HepG2 (cell line): Measurements from ENCODE around the gene CIAPIN1. TPM values are rescaled to one million over a fixed set of nuclear protein-coding genes. Genes with fewer than 3 reads are reported as not detected.
A peak's percentile ranks its signal among the peaks of the same experiment; 100 is the strongest.

Experiments
- ATF7 ChIP-seq, 2 experiments: fragments of 450-650 bp in 1 of 2; sonication (generic) in 1 of 2; formaldehyde crosslinking in 1 of 2; IDR thresholded peaks; 2 replicates each; pipeline versions ENCODE4 v1.4.0 to v1.6.1; 2016 to 2020; ENCODE audit warnings: antibody characterized with exemption in 1 of 2, mild to moderate bottlenecking in 1 of 2, missing genetic modification reagents in 1 of 2
- ELK4 ChIP-seq: sonication (generic); formaldehyde crosslinking; IDR thresholded peaks from 2 replicates; pipeline ENCODE4 v1.9.0; 2021; ENCODE audit warnings: missing genetic modification reagents, borderline replicate concordance
- HIC2 ChIP-seq: sonication (generic); formaldehyde crosslinking; IDR thresholded peaks from 2 replicates; pipeline ENCODE4 v1.9.0; 2022; ENCODE audit warnings: low read depth, missing genetic modification reagents
- KLF11 ChIP-seq: IDR thresholded peaks from 2 replicates; pipeline ENCODE4 v1.6.1; 2016; ENCODE audit warnings: missing compliant biosample characterization
- NR2F2 ChIP-seq: IDR thresholded peaks from 2 replicates; pipeline ENCODE4 v1.6.1; 2012; ENCODE audit warnings: low read depth, inconsistent platforms, borderline replicate concordance
- PATZ1 ChIP-seq: sonication (generic); formaldehyde crosslinking; IDR thresholded peaks from 2 replicates; pipeline ENCODE4 v1.4.0; 2020; ENCODE audit warnings: missing genetic modification reagents
- PHF21A ChIP-seq: sonication (generic); formaldehyde crosslinking; IDR thresholded peaks from 2 replicates; pipeline ENCODE4 v1.5.0; 2020; ENCODE audit warnings: mild to moderate bottlenecking, missing genetic modification reagents
- RELA ChIP-seq: sonication (generic); formaldehyde crosslinking; IDR thresholded peaks from 2 replicates; pipeline ENCODE4 v1.4.0; 2020; ENCODE audit warnings: missing genetic modification reagents
- TCF12 ChIP-seq, 2 experiments: fragments of 450-650 bp in 1 of 2; sonication (generic) in 1 of 2; formaldehyde crosslinking in 1 of 2; IDR thresholded peaks; 2 replicates each; pipeline versions ENCODE4 v1.6.1 to v1.8.0; 2017 to 2022; ENCODE audit warnings: antibody characterized with exemption in 1 of 2, mild to moderate bottlenecking in 1 of 2, missing genetic modification reagents in 1 of 2, moderate library complexity in 1 of 2
- WIZ ChIP-seq: sonication (generic); formaldehyde crosslinking; IDR thresholded peaks from 2 replicates; pipeline ENCODE4 v1.5.1; 2020; ENCODE audit warnings: mild to moderate bottlenecking, missing genetic modification reagents
- ZBTB4 ChIP-seq: sonication (generic); formaldehyde crosslinking; IDR thresholded peaks from 2 replicates; pipeline ENCODE4 v1.4.0; 2020; ENCODE audit warnings: missing genetic modification reagents, mild to moderate bottlenecking, borderline replicate concordance
- ZFP82 ChIP-seq: sonication (generic); formaldehyde crosslinking; IDR thresholded peaks from 2 replicates; pipeline ENCODE4 v1.5.1; 2020; ENCODE audit warnings: mild to moderate bottlenecking, missing genetic modification reagents, borderline replicate concordance
- ZNF260 ChIP-seq: sonication (generic); formaldehyde crosslinking; IDR thresholded peaks from 2 replicates; pipeline ENCODE4 v1.4.0; 2020; ENCODE audit warnings: missing genetic modification reagents, low read depth, mild to moderate bottlenecking, borderline replicate concordance
- ZNF44 ChIP-seq: sonication (generic); formaldehyde crosslinking; IDR thresholded peaks from 2 replicates; pipeline ENCODE4 v1.5.1; 2020; ENCODE audit warnings: mild to moderate bottlenecking, missing genetic modification reagents
- ZNF547 ChIP-seq: sonication (generic); formaldehyde crosslinking; IDR thresholded peaks from 2 replicates; pipeline ENCODE4 v1.5.1; 2020; ENCODE audit warnings: mild to moderate bottlenecking, missing genetic modification reagents
- ZNF850 ChIP-seq: sonication (generic); formaldehyde crosslinking; conservative IDR thresholded peaks from 2 replicates; pipeline ENCODE4 v1.9.0; 2021; ENCODE audit warnings: mild to moderate bottlenecking, missing genetic modification reagents
- ZUFSP ChIP-seq: sonication (generic); formaldehyde crosslinking; IDR thresholded peaks from 2 replicates; pipeline ENCODE4 v1.9.0; 2021; ENCODE audit warnings: missing genetic modification reagents, mild to moderate bottlenecking, borderline replicate concordance
- polyA plus RNA-seq, 8 experiments: library from polyadenylated mRNA; depleted of rRNA in 3 of 8; stranded (reverse) in 7 of 8; unstranded in 1 of 8; fragments of >200 nt; fragmentation: Illumina TruSeq in 4 of 8; extraction: Trizol in 4 of 8; gene quantifications; 2 replicates each; pipeline versions ENCODE4 v1.2.1 to v1.2.3, GENCODE V29; 2011 to 2016; ENCODE audit warnings: low read depth in 4 of 8, missing spikeins in 1 of 8, mixed read lengths in 1 of 8; ENCODE audit not compliant: insufficient read depth in 1 of 8
- total RNA-seq, 5 experiments: library from RNA; depleted of rRNA; stranded (reverse); fragments of >200 nt; fragmentation: Illumina TruSeq; extraction: Trizol; gene quantifications; 2 replicates each; pipeline ENCODE4 v1.2.3, GENCODE V29; 2016; ENCODE audit warnings: low read depth in 1 of 5

CIAPIN1 gene
- total and polyA plus RNA-seq, 2 of the 13 experiments (the other 11 are each of a cell fraction or from before 2014, with no cell fraction given) = 69.3 to 89.7 TPM

- no peak for TF ChIP-seq HIC2 (CRISPR knock-in tag)
- TF ChIP-seq ZFP82 = peak; percentile 93; the same call in 1 of the 2 replicates
- no peak for TF ChIP-seq ZNF850 (CRISPR knock-in tag)
- TF ChIP-seq PATZ1 (CRISPR knock-in tag) = peak; percentile 69
- TF ChIP-seq ZUFSP (CRISPR knock-in tag) = no peak
- no peak for TF ChIP-seq ELK4 (CRISPR knock-in tag)
- no peak for TF ChIP-seq NR2F2
- TF ChIP-seq WIZ (CRISPR knock-in tag) = 0 out of 2 replicates have a peak, but pooled peaks have one; percentile 28
- peak; percentile 21; the same call in 1 of the 2 replicates for TF ChIP-seq ZNF547 (CRISPR knock-in tag)
- no peak for TF ChIP-seq ZNF44 (CRISPR knock-in tag)
- no peak for TF ChIP-seq ATF7 (IDR thresholded peaks at IDR 0.05)
- TF ChIP-seq ATF7 (CRISPR knock-in tag; IDR thresholded peaks at IDR 0.05) = no peak
- no peak for TF ChIP-seq TCF12 (IDR thresholded peaks at IDR 0.05)
- TF ChIP-seq TCF12 (CRISPR knock-in tag; IDR thresholded peaks at IDR 0.05) = no peak
- no peak for TF ChIP-seq ZBTB4 (CRISPR knock-in tag)
- TF ChIP-seq ZNF260 (CRISPR knock-in tag) = no peak
- no peak for TF ChIP-seq KLF11
- no peak for TF ChIP-seq RELA (CRISPR knock-in tag)
- no peak for TF ChIP-seq PHF21A (CRISPR knock-in tag)
Observed at GRCh38 chr16:57485916-57486857, 39.0 kb upstream of the CIAPIN1 start, which contains the start of gene DOK4 (continued).
